Upper lobe of left lung (tissue), 4 donors: ENCODE data around the gene PPDPF.

ENCODE experiments used
- CTCF ChIP-seq, 6 experiments: fragments of 450-650 bp in 4 of 6; fragments of 200-600 bp in 2 of 6; sonication (generic) in 2 of 6; IDR thresholded peaks; one replicate each; pipeline ENCODE4 v1.5.1; 2016 to 2019; ENCODE audit warnings: antibody characterized with exemption in 6 of 6
- EP300 ChIP-seq, 4 donors: sonication (generic); formaldehyde crosslinking; IDR thresholded peaks; one replicate each; pipeline ENCODE4 v1.5.1; 2017; ENCODE audit warnings: antibody characterized with exemption in 4 of 4, control low read depth in 2 of 4
- POLR2A ChIP-seq, 4 donors: fragments of 450-650 bp; IDR thresholded peaks; one replicate each; pipeline ENCODE4 v1.5.1; 2016 to 2017; ENCODE audit warnings: antibody characterized with exemption in 4 of 4, mild to moderate bottlenecking in 2 of 4
- POLR2AphosphoS5 ChIP-seq, 2 donors: sonication (generic); formaldehyde crosslinking; IDR thresholded peaks; one replicate each; pipeline ENCODE4 v1.5.1; 2017; ENCODE audit warnings: antibody characterized with exemption in 2 of 2

DNA sequence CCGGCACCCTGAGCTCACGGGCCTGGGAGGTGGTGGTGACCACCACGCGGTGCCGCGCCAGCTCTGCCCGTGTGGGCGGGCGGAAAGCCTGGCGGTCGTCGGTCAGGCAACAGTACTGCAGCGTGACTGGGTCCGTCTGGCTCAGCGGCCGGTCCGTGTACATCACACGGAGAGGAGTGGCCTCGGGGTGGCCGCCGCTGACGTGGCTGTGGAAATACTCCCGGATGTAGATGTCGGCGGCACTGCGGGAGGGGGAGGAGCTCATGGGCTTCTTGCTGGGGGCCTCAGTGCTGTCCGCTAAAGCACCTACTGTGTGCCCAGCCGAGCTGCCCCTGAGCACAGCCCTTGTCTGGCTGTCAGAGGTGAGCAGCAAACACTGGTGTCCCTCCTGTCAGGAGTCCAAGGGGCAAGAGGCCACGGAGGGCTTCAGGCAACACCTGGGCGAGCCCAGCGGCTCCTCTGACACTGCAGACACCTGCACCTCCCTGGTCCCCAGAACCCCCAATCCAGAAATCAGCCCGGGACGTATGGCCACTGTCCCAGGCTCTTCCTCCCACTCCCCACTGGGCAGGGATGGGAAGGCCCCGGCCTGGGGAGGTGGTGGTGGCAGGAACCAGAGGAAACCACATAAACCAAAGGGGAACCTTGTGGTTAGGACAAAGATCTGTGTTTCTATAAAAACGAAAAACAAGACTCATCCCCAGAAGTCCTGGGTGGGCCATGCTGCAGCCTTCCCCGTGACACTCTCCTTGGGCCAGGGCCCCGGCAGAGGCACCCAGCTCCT, 47.0 kb downstream of the PPDPF start:
- no peak for TF ChIP-seq POLR2AphosphoS5 (IDR thresholded peaks at IDR 0.05)
- peak in 2 of 6 experiments; percentile 11 to 34 for TF ChIP-seq CTCF (IDR thresholded peaks at IDR 0.05)
- no peak for TF ChIP-seq EP300 (IDR thresholded peaks at IDR 0.05)
- no peak for TF ChIP-seq POLR2A (IDR thresholded peaks at IDR 0.05)
